Neuron (in vitro differentiated cells): ENCODE data around the gene TRABD.

ENCODE experiments used
- H2AFZ ChIP-seq: one replicate; pipeline ENCODE4 v1.6.1; 2013; ENCODE audit warnings: low read depth, mild to moderate bottlenecking, inconsistent platforms, low read length, moderate library complexity
- H3K27me3 ChIP-seq: one replicate; pipeline ENCODE4 v1.6.1; 2013; ENCODE audit warnings: low read length; ENCODE audit not compliant: insufficient read depth
- H3K36me3 ChIP-seq: one replicate; pipeline ENCODE4 v1.6.1; 2013; ENCODE audit warnings: low read length; ENCODE audit not compliant: insufficient read depth
- H3K4me1 ChIP-seq: one replicate; pipeline ENCODE4 v1.6.1; 2013; ENCODE audit warnings: low read length; ENCODE audit not compliant: insufficient read depth
- H3K4me3 ChIP-seq: 2 replicates; pipeline ENCODE4 v1.5.1; 2013; ENCODE audit warnings: mild to moderate bottlenecking, low read length, moderate library complexity
- H3K9me3 ChIP-seq: one replicate; pipeline ENCODE4 v1.6.1; 2013; ENCODE audit warnings: low read length

The TRABD gene

DNA sequence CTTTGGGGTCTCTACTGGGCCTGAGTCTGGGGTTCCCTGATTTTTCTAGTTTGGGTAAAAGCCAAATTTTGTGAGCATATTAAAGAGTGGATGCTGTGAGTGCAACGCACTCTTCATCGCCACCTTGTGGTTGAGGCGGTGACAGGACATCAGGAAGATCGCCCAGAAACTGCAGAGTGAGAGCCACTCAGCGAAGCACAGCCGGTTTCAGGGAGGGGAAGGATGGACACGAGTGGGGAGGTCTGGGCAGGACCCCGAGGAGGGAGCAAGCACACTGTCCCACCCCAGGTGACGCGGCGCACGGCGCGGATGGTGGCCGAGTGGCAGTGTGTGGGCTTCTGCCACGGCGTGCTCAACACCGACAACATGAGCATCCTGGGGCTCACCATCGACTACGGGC lies 24.2 kb downstream of the TRABD start:
- Histone ChIP-seq H3K36me3 (peaks cover 60% of the 10 kb centered on the region), H3K27me3 (no peaks in the 10 kb centered on the region), H2AFZ (no peak overlapping the region), H3K4me1 (peaks cover 7% of the 10 kb centered on the region), H3K9me3 (no peaks in the 10 kb centered on the region), H3K4me3 (no peak overlapping the region)

DNA sequence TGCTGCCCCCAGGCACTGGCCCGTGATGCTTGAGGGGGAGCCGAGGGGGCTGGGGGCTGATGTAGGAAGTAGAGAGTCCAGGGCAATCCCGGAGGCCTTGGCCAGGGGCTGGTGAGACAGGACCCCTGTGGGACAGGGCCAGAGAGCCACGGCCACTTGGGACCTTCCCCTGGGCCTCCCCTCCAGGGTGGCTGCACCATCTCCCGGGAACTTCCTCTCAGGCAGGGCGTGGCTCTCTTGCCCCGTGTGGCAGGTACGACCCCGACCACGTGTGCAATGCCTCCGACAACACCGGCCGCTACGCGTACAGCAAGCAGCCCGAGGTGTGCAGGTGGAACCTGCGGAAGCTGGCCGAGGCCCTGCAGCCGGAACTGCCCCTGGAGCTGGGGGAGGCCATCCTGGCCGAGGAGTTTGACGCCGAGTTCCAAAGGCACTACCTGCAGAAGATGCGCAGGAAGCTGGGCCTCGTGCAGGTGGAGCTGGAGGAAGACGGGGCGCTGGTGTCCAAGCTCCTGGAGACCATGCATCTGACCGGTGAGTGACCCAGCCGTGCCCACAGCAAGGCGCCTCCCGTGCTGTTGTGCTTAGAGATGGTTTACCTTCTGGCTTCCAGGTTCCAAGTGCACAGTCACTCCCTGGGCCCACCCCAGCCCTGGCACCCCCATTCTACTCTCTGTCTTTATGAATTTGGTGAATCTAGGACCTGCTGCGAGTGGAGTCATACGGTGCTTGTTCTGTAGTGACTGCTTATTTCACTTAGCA lies 24.8 kb downstream of the TRABD start:
- Histone ChIP-seq H3K4me3 (no peak overlapping the region), H2AFZ (no peak overlapping the region), H3K9me3 (no peaks in the 10 kb centered on the region), H3K36me3 (peaks cover 63% of the 10 kb centered on the region), H3K4me1 (peaks cover 7% of the 10 kb centered on the region), H3K27me3 (no peaks in the 10 kb centered on the region)

DNA sequence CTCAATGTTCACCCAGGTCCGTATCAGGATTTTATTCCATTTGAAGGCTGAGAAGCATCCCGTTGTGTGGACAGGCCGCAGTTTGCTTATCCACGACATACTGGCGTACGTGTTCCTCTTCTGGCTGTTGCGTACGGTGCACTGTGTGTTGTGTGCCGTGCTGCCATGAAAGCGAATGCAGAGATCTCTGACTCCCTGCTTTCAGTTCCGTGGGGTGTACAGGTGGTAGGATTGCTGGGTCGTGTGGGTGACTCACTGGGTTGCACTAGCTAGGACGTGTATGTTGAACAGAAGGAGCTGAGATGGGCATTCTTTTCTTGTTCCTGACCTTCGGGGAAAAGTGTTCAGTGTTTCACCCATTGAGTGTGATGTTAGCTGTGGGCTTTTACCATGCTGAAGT lies 25.4 kb downstream of the TRABD start:
- Histone ChIP-seq H3K36me3 (peaks cover 66% of the 10 kb centered on the region), H3K27me3 (no peaks in the 10 kb centered on the region), H2AFZ (no peak overlapping the region), H3K9me3 (no peaks in the 10 kb centered on the region), H3K4me1 (peaks cover 7% of the 10 kb centered on the region), H3K4me3 (no peak overlapping the region)

DNA sequence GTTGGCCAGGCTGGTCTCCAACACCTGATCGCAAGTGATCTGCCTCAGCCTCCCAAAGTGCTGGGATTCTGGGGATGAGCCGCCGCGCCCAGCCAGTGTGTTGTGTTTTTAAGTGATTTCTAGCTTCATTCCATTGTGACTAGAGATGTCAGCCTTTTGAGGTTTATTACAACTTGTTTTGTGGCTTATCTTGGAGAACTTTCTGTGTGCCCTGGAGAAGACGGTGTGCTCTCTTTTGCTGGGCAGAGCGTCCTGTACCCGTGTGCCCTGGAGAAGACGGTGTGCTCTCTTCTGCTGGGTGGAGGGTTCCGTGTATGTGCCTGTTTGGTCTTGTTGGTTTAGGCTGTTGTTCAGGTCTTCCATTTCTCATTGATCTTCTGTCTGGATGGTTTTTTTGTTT lies 27.6 kb downstream of the TRABD start:
- no peaks in the 10 kb centered on the region for H3K27me3 ChIP-seq
- no peak overlapping the region for H2AFZ ChIP-seq
- peaks cover 70% of the 10 kb centered on the region for H3K36me3 ChIP-seq
- H3K9me3 ChIP-seq = no peaks in the 10 kb centered on the region
- no peak overlapping the region for H3K4me3 ChIP-seq
- no peaks in the 10 kb centered on the region for H3K4me1 ChIP-seq

DNA sequence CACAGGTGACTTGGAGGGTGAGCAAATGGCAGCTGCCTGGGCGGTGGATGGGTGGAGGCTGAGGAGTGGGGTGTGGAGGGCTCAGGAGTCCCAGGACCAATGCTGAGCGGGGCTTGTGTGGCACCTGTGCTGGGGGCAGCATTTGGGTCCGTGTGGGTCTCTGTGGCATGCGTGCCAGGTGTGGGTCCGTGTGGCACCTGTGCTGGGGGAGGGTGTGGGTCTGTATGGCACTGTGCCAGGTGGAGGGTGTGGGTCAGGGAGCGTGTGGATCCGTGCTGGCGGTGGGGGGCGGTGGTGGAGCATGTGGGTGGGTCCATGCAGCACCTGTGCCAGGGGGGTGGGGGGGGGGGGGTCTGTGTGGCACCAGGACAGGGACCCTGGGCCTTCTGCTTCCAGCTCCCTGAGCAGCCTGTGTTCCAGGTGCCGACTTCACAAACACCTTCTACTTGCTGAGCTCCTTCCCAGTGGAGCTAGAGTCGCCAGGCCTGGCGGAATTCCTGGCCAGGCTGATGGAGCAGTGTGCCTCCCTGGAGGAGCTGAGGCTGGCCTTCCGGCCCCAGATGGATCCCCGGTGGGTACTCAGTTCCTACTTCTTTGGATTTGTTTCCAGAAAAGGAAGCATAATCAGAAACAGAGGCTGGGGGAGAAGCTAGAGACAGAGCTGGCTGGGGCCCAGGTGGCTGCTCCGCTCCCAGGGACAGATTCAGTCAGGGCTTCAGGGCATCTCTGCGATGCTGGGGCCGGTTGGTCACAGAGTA lies 29.8 kb downstream of the TRABD start:
- no peaks in the 10 kb centered on the region for H3K9me3 ChIP-seq
- no peak overlapping the region for H3K4me3 ChIP-seq
- H3K36me3 ChIP-seq = peaks cover 80% of the 10 kb centered on the region
- no peak overlapping the region for H2AFZ ChIP-seq
- H3K4me1 ChIP-seq = no peaks in the 10 kb centered on the region
- no peaks in the 10 kb centered on the region for H3K27me3 ChIP-seq

DNA sequence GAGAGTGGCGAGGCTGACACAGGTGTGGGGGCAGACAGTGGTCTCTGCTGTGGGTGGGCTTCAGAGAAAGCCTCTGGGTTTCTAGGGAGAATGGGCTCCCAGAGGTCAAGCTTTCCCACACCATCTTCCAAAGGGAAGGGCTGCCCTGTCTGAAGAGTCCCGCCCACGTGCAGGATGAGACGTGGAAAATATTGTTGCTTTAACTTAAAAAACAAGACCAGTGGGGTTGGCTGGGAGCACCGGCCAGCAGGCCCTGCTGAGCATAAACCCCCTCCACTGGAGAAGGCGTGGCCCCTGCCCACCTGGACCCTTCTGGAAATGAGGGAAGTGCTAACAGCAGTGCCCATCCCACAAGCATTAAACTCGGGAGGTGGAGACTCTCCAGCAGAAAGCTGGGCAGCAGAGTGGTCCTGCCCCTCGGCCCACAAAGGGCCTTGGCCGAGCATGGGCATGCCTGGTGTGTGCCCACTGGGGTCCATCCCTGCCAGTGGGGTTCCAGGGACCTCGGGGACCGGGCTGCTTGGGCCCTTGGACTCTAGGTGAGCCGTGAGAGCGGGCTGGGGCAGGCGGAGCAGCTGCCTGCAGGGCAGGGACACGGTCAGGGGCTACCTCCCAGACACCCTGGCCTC lies 30.5 kb downstream of the TRABD start:
- Histone ChIP-seq H3K9me3 (no peaks in the 10 kb centered on the region), H2AFZ (no peak overlapping the region), H3K4me3 (no peak overlapping the region), H3K27me3 (no peaks in the 10 kb centered on the region), H3K36me3 (peaks cover 80% of the 10 kb centered on the region), H3K4me1 (no peaks in the 10 kb centered on the region)

DNA sequence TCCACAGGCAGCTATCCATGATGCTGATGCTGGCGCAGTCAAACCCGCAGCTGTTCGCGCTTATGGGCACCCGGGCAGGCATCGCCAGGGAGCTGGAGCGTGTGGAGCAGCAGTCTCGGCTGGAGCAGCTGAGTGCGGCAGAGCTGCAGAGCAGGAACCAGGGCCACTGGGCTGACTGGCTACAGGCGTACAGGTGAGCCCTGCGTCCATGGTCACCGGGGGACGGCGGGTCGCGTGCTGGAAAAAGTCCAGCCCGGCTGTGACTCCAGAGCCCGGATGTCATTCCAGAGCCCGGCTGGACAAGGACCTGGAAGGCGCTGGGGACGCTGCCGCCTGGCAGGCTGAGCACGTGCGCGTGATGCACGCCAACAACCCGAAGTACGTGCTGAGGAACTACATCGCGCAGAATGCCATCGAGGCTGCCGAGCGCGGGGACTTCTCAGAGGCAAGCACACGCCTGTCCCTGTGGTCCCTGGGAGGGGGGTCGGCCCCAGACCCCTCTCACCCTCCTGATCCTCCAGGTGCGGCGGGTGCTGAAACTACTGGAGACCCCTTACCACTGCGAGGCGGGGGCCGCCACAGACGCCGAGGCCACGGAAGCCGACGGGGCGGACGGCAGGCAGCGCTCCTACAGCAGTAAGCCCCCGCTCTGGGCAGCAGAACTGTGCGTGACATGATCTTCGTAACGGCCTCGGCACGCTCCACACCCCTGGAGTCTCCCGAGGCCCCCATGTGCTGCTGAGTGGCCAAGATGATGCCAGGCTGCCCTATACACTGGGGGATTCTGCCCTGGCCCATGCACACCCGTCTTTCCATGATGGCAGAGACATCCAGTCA lies 31.2 kb downstream of the TRABD start:
- peaks cover 82% of the 10 kb centered on the region for H3K36me3 ChIP-seq
- H3K4me3 ChIP-seq = no peak overlapping the region
- no peaks in the 10 kb centered on the region for H3K4me1 ChIP-seq

DNA sequence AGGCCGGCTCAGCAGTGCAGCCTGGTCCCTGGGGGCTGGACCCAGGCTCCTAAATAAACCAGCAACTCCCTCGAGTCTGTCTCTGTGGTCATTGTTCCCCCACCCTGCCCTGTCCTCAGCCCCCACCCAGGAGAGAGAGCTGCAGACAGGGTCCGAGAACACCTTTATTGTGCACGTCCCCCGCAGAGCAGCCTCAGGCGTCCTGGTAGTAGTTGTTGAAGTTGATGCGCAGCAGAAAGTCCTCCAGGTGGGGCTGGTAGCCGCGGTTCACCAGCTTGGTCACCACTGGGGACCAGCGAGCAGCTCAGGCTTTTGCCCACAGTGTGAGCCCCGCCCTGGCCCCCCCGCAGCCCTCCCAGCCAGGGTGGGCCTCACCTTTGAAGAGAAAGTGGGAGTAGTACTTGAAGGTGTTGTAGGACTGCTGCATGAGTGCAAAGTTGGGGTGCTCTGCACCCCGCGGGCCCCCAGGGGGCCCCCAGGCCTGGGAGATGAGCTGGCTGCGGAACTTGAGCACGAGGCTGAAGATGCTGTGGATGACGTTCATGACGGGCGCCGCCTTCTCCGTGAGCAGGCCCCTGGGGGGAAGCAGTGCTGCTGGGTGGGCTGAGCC lies 31.9 kb downstream of the TRABD start:
- no peaks in the 10 kb centered on the region for H3K27me3 ChIP-seq
- H2AFZ ChIP-seq = no peak overlapping the region
- no peak overlapping the region for H3K4me3 ChIP-seq
- H3K4me1 ChIP-seq = no peaks in the 10 kb centered on the region
- no peaks in the 10 kb centered on the region for H3K9me3 ChIP-seq
- H3K36me3 ChIP-seq = peaks cover 81% of the 10 kb centered on the region

More for the DNA sequence above, 31.2 kb downstream of the TRABD start:
- Histone ChIP-seq H3K9me3 (no peaks in the 10 kb centered on the region), H2AFZ (no peak overlapping the region), H3K27me3 (no peaks in the 10 kb centered on the region)

DNA sequence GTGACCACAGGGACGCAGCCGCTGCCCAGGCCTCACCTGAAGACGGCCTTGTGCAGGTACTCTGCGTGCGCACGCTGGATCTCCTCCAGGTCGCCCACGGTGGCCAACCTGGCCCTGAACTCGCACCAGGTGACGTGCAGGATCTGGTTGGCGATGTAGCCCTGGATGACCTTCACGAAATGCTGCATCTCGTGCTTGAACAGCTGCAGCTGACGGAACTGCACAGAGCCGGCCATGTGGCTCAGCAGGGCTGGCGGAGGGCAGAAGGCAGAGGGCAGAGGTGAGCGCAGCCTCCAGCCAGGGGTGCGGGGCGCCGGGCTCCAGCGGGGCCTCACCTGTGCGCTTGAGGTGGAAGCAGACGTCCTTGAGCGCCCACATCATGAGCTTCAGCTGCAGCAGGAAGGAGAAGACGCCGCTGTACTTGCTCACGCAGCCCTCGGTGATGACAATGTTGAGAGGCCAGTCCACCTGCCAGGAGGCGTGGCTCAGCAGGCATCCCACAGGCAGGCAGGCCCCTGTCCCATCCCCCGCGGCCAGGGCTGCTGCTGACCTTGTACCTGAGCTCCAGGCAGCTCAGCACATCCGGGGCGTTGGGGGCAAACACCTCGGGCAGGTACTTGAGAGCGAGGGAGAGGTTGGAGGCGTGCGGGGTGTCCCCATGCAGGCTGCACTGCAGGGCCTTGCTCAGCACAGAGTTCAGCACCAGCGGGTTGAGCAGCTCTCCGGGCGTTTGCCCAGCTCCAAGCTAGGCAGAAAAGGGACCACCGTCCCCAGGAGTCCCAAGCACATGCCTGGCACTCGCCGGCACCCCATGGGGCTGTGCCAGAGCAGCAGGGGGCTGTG lies 32.7 kb downstream of the TRABD start:
- Histone ChIP-seq H3K4me1 (no peaks in the 10 kb centered on the region), H3K27me3 (no peaks in the 10 kb centered on the region), H3K9me3 (no peaks in the 10 kb centered on the region), H3K36me3 (peaks cover 79% of the 10 kb centered on the region), H3K4me3 (no peak overlapping the region), H2AFZ (no peak overlapping the region)

DNA sequence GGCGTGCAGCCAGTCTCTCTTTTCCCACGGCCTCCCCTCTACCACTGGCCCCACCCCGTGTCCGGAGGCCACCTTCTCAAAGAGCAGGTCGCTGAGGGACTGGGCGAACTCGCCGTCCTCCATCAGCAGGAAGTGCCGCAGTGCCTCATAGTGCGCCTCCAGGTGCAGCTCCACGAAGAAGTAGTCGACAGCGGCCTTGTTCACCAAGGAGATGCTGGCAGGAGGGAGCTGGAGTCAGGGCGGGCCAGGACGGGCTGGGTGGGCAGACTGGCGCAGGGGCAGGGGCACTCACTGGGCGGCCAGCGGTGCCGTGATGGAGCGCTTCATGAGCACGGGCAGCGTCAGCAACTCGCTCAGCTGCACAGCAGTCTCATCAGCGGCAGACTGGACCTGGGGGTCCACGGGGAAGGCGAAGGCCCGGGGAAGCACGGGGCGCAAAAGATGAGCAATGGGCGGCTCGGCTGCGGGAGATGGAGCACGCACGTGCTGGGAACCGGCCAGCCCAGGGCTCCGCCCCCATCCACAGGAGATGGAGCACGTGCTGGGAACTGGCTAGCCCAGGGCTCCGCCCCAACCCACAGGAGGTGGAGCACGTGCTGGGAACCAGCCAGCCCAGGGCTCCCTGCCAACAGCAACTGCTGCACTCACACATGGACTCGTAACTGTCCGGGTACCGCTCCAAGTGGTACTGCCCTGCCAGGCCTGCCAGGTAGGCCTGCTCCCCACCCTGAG lies 33.4 kb downstream of the TRABD start:
- Histone ChIP-seq H3K27me3 (no peaks in the 10 kb centered on the region), H3K4me3 (no peak overlapping the region), H3K4me1 (no peaks in the 10 kb centered on the region), H3K9me3 (no peaks in the 10 kb centered on the region), H2AFZ (no peak overlapping the region), H3K36me3 (peaks cover 78% of the 10 kb centered on the region)

DNA sequence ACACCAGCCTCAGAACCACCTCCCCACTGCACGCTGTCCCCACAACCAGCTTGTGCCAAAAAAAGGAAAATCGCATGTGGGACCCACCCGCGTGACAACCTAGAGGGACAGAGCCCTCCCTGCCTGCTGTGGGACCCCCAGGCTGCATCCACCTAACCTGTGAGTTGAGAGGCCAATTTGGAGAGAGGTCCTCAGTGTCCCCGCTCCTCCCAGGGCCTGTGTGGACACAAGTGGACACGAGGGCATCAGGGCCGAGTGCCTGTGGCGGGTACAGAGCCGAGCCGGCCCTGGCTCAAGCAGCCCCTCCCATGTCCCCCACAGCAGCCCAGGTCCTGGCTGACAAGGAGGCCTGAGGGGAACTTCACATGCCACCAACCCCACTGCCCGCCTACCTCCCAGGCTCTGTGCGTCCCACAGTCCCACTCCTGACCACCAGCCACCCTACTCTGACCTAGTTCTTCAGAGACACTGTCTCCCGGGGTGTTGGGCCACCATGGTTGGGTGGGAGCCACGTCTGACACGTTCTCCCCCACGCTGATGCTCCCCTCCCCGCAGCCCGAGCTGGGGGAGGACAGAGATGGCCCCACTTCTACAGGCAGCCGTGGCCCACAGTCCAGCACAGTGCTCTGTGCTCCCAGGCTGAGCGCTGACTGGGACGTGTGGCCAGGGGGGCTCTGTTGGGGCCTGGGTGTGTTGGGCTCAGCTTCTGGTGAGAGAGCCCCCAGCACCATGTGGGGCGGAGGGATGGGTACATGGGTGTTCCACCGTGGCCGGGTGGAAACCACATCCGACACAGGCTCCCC lies 34.3 kb downstream of the TRABD start:
- Histone ChIP-seq H3K27me3 (no peaks in the 10 kb centered on the region), H3K9me3 (no peaks in the 10 kb centered on the region), H3K4me1 (no peaks in the 10 kb centered on the region), H3K4me3 (no peak overlapping the region), H2AFZ (no peak overlapping the region), H3K36me3 (peaks cover 80% of the 10 kb centered on the region)
